Activated CD8-positive, alpha-beta memory T cell treated with anti-CD3 and anti-CD28 coated beads for 48 hours (primary cell): ENCODE data around the gene POTEB3.
"Not testable (repeated sequence)": the region's sequence is repeated elsewhere in the genome, so short reads cannot be mapped to it uniquely, and the experiment has no call there.

Source experiments
- DNase-seq, 3 experiments: peaks; one replicate each; pipeline ENCODE4 v3.0.0-alpha.2; 2020; ENCODE audit warnings: low read depth in 2 of 3, low spot score in 2 of 3

Gene POTEB3

DNA sequence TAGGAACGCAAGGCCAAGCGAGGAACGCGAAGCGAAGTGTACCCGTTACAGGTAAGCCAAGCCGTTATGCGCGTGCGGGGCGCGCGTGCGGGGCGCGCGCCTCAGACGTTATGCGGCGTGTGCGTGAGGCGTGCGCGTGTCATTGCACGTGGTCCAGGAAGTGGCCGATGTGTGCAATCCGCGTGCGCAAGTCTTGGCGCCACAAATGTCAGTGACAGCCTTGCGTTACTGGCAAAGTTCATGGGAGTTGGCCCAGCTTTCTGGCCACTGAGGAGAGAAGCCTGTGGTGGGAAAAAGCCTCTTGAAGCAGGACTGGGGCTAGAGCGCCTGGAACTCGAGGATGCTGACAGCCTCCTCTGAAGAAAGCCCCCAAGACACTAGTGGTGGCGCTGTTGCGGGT, at the start of gene POTEB3:
TSS of gene POTEB3 (minus strand) at position 101 of the 400 bp plus-strand sequence. CDS start 488 bp downstream, outside the sequence.
- not testable (repeated sequence) for DNase-seq

GRCh38 chr15:21453683-21454082, 13.4 kb upstream of the POTEB3 start:
- DNase-seq = not testable (repeated sequence)

DNA sequence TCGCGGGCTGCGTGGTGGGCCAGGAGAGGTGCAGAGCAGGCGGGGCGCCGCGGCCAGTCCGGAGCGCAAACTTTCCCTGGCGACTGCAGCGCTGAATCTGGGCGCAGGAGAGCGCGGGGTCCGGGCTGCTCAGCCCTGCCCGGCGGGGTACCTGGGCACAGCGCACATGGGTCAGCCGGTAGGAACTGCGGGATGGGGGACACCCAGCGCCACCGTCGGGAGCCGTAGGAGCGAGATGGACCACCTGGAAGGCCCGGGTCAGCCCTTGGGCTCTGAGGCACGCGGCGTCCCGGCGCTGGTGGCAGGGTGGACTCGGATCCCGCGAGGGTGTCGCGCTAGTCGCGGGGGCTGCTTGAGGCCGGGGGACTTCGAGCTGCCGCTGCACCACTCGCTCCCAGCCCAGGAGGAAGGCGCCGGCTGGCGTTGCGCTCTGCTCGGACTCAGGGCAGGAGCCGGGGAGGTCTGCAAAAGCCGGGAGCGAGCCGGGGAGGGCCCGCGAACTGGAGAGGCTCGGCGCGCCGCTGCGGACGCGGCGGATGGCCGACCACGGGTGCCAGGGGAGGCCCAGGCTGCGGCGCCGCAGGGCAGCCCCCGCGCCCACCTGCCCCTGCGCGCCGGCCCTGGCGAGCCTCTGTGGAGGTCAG, 11.7 kb upstream of the POTEB3 start:
- not testable (repeated sequence) for DNase-seq

DNA sequence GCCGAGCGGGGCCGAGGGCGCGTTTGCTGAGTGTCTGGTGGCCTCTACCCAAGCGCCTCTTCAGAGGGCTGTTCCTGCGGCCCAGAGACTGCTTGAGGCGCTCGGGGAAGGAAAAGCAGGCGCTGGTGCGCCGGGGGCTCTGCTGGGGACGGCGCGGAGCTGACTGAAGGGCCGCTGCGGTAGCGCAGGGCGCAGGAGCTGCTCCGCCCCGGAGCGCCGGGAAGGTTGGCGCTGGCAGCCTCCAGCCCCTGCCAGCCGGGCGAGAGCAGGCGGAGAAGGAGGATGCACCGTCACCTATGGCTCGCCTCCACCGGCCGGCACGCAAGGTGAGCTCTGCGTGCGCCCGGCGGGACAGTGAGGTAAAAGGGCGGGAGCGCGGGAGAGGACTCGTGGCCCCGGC, 11.2 kb upstream of the POTEB3 start:
- not testable (repeated sequence) for DNase-seq

DNA sequence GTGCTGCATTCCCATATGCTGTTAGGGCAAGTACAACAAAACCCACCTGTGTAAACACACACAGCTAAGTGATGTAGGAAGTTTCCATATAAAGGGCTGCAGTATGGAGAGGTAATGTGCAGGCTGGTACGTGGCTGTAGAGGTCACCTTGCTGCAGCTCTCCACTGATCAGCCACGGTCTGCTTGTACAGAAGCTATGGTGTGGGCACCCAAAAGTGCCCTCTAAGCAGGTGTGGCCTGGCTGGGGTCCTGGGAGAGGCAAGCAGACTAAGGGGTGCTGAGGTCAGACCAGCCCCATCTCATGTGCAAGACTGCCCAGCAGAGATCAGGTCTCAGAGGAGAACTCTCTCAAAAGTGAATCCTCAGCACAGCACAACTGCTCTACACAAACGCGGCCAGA, 32.9 kb downstream of the POTEB3 start:
- DNase-seq = not testable (repeated sequence)

- DNase-seq = not testable (repeated sequence)
These were observed 38.8 kb downstream of the POTEB3 start for GRCh38 chr15:21401531-21401930.

GRCh38 chr15:21399111-21399510, 41.2 kb downstream of the POTEB3 start:
- not testable (repeated sequence) for DNase-seq

- not testable (repeated sequence) for DNase-seq
These were observed 41.8 kb downstream of the POTEB3 start for GRCh38 chr15:21398511-21398910.

DNA sequence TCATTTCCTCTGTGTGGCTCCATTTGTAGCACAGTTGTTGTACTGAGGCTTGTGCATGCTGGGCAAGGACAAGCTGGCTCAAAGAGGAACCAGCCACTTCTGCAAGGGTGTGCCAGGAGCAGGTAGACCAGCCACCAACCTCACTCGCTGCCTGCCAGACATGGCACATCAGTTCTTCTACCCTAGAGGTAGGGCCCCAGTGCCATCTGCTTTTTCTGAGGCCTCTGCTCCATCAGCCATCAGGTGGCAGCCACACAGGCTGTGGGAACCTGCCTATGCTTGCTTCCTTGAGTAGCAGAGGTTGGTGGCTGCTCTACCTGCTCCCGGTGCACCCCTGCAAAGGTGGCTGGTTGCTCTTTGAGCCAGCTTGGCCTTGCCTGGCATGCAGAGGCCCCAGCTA, 42.6 kb downstream of the POTEB3 start:
- not testable (repeated sequence) for DNase-seq

DNA sequence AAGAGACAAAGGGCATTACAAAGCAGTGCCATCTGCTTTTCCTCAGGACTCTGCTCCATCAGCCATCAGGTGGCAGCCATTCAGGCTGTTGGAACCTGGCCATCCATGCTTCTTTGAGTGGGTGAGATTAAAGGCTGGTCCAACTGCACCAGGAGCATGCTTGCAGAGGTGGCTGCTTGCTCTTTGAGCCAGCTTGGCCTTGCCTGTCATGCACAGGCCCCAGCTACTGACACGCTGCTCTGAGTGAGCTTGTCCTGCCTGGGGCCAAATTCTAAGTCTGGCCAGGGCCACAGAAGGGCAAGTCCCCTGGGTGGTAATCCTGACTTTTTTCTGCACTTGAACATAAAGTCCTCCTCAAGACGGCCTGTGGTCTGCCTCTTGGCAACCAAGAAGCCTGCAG, 43.1 kb downstream of the POTEB3 start:
- DNase-seq = not testable (repeated sequence)

DNA sequence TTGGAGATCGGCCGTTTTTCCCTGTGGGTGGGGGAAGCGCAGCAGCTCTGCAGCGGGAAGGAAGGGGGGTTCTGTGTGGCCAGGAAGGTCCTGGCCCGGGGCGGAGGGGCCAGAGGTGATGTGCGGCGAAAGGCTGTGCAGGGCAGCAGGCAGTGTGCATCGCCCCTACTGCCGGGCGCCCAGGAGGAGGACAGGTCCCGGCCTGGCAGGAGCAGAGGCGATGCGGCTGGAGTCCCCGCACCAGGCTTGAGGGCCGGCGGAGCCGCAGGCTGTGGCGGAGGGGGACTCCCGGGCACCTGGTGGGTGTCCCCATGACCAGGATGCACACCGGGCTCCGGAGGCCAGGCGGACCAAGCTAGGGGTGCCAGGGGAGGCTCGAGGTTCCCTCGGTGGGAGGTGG, 54.3 kb downstream of the POTEB3 start:
- DNase-seq = not testable (repeated sequence)

- DNase-seq = not testable (repeated sequence)
These were observed 56.3 kb downstream of the POTEB3 start for GRCh38 chr15:21383866-21384485.

- DNase-seq = not testable (repeated sequence)
These were observed 66.6 kb downstream of the POTEB3 start for GRCh38 chr15:21373682-21374081.

DNA sequence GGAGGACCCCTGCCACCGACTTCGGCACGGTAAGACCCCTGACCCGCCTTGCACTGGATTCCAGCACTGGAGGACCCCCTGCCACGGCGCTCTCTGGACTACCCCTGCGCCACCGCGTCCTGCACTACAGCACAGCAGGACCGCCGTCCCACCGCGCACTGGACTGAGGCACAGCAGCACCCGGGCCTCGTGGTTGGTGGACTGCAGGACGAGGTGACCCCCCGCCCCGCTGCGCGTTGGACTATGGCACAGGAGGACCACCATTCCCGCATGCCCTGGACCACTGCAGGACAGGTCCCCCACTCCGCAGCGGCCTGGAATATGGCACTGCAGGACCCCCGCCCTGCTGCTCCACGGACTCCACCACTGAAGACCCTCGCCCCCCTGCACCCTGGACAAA, 71.1 kb downstream of the POTEB3 start:
- not testable (repeated sequence) for DNase-seq

DNA sequence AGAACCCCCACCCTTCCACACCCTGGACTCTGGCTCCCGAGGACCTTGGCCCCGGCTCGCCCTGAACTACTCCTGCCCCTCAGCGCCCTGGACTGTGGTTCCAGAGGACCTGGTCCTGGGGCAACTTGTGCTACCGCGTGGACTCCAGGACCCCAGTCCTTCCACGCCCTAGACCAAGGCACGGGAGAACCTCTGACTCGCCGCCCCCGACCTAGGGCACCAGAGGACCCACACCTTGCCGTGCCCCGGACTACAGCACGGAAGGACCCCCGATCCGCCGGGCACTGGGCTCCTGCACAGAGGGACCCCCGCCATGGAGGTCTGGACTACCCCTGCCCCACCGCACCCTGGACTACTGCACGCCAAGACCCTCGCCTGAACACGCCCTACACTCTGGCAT, 71.7 kb downstream of the POTEB3 start:
- DNase-seq = not testable (repeated sequence)
